Testis (tissue), 3 donors: ENCODE measurements around the gene XPC. TPM values are rescaled to one million over a fixed set of nuclear protein-coding genes. Genes with fewer than 3 reads are reported as not detected.
A peak's percentile ranks its signal among the peaks of the same experiment; 100 is the strongest.

Experiments
- DNase-seq: peaks from one replicate; pipeline ENCODE4 v3.0.0-alpha.2; 2019
- H3K27ac ChIP-seq, 2 donors: fragments of 200-600 bp; sonication (generic); one replicate each; pipeline ENCODE4 v1.5.1; 2019
- H3K27me3 ChIP-seq: fragments of 200-600 bp; sonication (generic); one replicate; pipeline ENCODE4 v1.5.1; 2019
- H3K36me3 ChIP-seq: fragments of 200-600 bp; sonication (generic); one replicate; pipeline ENCODE4 v1.5.1; 2017; ENCODE audit warnings: low read depth; ENCODE audit errors: missing control alignments
- H3K4me1 ChIP-seq: fragments of 200-600 bp; sonication (generic); one replicate; pipeline ENCODE4 v1.5.1; 2019
- H3K4me3 ChIP-seq, 2 donors: fragments of 200-600 bp; sonication (generic); one replicate each; pipeline ENCODE4 v1.5.1; 2017 to 2019
- H3K9me3 ChIP-seq: fragments of 200-600 bp; sonication (generic); one replicate; pipeline ENCODE4 v1.5.1; 2017
- POLR2A ChIP-seq: fragments of 450-650 bp; IDR thresholded peaks from one replicate; pipeline ENCODE4 v1.6.1; 2017; ENCODE audit warnings: antibody characterized with exemption, mild to moderate bottlenecking, moderate library complexity
- WGBS, 2 donors: methylation state at CpG; one replicate each; pipeline ENCODE4 v1.1.5; 2018; 5-methylcytosine and 5-hydroxymethylcytosine counted together
- intact Hi-C: fragments of 100-400 bp; cut with DNase I; formaldehyde crosslinking; loops from one replicate; pipeline ENCODE4 v1.15.1; 2023; ENCODE audit warnings: low total_unique reads
- polyA plus RNA-seq: library from polyadenylated mRNA; stranded (reverse); fragments of 350-450 nt; fragmentation: Illumina TruSeq; extraction: RNeasy Lipid Tissue Mini Kit (QIAGEN cat#74804); gene quantifications from one replicate; pipeline ENCODE4 v1.2.3, GENCODE V29; 2014; ENCODE audit warnings: low read depth, low replicate concordance; ENCODE audit not compliant: insufficient read depth
- total RNA-seq, 2 donors: library from RNA; depleted of rRNA; stranded (reverse); fragments of >200 nt; gene quantifications; one replicate each; pipeline ENCODE4 v1.2.3, GENCODE V29; 2016
- TF ChIP-seq, protein P1 (sequence below), 3 experiments: fragments of 450-650 bp in 2 of 3; fragments of 200-600 bp in 1 of 3; sonication (generic) in 1 of 3; IDR thresholded peaks; one replicate each; pipeline ENCODE4 v1.5.1; 2016 to 2019; ENCODE audit warnings: antibody characterized with exemption in 3 of 3, mild to moderate bottlenecking in 2 of 3, moderate library complexity in 1 of 3

XPC gene
- total and polyA plus RNA-seq, 3 donors from 2014 or later = 25.1 to 54.1 (median 48.7) TPM

DNA sequence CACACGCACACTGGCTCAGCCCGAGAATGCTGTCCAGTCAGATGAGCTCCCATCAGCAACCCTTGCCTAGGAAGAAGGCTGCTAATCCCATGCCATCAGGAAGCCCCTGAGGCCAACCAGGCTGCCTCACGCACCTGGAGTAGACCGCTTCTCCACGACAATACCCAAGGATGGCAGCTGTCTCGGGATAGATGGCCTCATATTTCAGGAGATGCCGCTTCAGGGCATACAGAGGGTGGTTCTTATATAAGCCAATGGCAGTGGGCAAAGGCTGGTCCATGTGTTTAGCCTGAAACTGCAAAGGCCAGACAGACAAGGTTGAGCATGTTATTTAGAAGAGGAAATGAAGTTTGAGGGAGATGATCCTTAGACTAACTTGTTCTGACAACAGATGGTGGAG, 22.2 kb downstream of the XPC start:
- WGBS, 2 donors = 94 to 100% methylated on average over 7 of the region's 7 CpGs
- no peaks in the 10 kb centered on the region for H3K4me1 ChIP-seq
- DNase-seq = no peak
- H3K9me3 ChIP-seq = no peaks in the 10 kb centered on the region
- H3K4me3 ChIP-seq = no peak overlapping the region
- intact Hi-C loops = no loop called here
- no peak overlapping the region for H3K27ac ChIP-seq
- no peaks in the 10 kb centered on the region for H3K36me3 ChIP-seq
- H3K27me3 ChIP-seq = no peaks in the 10 kb centered on the region
- TF ChIP-seq, protein P1, sequence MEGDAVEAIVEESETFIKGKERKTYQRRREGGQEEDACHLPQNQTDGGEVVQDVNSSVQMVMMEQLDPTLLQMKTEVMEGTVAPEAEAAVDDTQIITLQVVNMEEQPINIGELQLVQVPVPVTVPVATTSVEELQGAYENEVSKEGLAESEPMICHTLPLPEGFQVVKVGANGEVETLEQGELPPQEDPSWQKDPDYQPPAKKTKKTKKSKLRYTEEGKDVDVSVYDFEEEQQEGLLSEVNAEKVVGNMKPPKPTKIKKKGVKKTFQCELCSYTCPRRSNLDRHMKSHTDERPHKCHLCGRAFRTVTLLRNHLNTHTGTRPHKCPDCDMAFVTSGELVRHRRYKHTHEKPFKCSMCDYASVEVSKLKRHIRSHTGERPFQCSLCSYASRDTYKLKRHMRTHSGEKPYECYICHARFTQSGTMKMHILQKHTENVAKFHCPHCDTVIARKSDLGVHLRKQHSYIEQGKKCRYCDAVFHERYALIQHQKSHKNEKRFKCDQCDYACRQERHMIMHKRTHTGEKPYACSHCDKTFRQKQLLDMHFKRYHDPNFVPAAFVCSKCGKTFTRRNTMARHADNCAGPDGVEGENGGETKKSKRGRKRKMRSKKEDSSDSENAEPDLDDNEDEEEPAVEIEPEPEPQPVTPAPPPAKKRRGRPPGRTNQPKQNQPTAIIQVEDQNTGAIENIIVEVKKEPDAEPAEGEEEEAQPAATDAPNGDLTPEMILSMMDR (IDR thresholded peaks at IDR 0.05) = no peak
- TF ChIP-seq POLR2A = no peak

DNA sequence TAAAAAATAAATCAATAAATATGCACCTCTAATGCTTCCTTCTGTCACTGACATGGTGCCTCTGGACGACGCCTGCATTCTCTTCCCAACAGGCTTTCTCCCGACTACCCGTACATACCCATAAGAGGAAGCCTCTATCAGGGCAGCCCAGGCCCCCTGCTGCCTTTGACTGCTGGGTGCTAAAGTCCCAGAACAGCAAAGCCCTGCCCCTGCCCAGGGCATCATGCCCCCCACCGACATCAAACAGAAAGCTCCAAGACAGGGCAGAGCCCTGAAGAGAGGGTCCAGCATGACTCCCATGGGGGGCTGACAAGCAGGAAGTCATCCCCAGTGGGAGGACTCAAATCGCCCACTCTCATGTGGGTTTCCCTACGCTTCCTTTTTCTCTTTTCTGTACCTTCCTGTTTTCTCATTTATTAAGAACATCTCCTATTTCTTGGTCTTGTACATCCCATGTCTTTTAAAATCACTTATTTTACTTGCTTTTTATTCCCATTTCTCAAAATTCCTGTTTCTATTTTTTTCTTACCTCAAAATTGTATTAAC, 23.4 kb downstream of the XPC start:
- Histone ChIP-seq H3K4me3 (no peak overlapping the region), H3K4me1 (no peaks in the 10 kb centered on the region), H3K27me3 (no peaks in the 10 kb centered on the region), H3K9me3 (no peaks in the 10 kb centered on the region), H3K27ac (no peak overlapping the region), H3K36me3 (no peaks in the 10 kb centered on the region)
- intact Hi-C loops = no loop called here
- TF ChIP-seq, protein P1 (IDR thresholded peaks at IDR 0.05) = no peak
- WGBS, 2 donors = 85 to 95% methylated on average over 7 of the region's 7 CpGs
- DNase-seq = no peak

DNA sequence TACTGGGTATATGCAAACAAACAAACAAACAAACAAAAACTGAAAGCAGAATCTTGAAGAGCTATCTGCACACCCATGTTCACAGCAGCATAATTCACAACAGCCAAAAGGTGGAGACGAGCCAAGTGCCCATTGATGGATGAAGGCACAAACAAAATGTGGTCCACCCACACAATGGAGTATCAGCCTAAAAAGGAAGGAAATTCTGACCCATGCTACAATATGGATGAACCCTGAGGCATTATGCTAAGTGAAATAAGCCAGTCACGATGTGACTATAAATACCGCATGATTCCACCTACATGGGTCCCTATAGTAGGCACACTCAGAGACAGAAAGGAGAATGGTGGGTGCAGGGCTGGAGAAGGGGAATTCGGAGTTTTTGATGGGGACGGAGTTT, 24.1 kb downstream of the XPC start:
- TF ChIP-seq, protein P1 (IDR thresholded peaks at IDR 0.05) = no peak
- Histone ChIP-seq H3K36me3 (no peaks in the 10 kb centered on the region), H3K27ac (no peak overlapping the region), H3K9me3 (no peaks in the 10 kb centered on the region), H3K27me3 (no peaks in the 10 kb centered on the region), H3K4me3 (no peak overlapping the region), H3K4me1 (no peaks in the 10 kb centered on the region)
- WGBS, 2 donors = 90 to 91% methylated on average over 5 of the region's 5 CpGs
- intact Hi-C loops = no loop called here
- peak; percentile 11 for DNase-seq

DNA sequence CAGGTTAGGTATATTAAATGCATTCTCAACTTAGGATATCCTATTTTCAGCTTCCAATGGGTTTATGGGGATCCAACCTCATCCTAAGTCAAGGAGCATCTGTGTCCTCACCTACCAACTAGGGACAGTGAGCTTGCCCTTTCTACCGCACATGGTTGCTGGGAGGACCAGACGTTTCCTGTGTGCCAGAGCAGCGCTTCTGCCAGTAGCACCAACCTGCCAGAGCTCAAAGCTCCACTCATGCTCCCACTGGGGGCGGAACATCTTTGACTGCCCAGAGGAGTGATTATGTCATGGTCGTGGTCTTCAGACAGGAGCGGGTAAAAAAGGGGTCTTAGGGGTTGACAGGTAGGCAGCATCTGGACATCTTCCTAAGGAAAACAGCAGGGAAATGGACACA, 24.7 kb downstream of the XPC start:
- H3K4me1 ChIP-seq = no peaks in the 10 kb centered on the region
- no peaks in the 10 kb centered on the region for H3K9me3 ChIP-seq
- no peaks in the 10 kb centered on the region for H3K27me3 ChIP-seq
- no peak for TF ChIP-seq POLR2A
- TF ChIP-seq, protein P1 (IDR thresholded peaks at IDR 0.05) = no peak
- no peak for DNase-seq
- H3K27ac ChIP-seq = no peak overlapping the region
- H3K4me3 ChIP-seq = no peak overlapping the region
- intact Hi-C loops = no loop called here
- 92 to 96% methylated on average over 3 to 6 of the region's 6 CpGs for WGBS, 2 donors
- no peaks in the 10 kb centered on the region for H3K36me3 ChIP-seq

DNA sequence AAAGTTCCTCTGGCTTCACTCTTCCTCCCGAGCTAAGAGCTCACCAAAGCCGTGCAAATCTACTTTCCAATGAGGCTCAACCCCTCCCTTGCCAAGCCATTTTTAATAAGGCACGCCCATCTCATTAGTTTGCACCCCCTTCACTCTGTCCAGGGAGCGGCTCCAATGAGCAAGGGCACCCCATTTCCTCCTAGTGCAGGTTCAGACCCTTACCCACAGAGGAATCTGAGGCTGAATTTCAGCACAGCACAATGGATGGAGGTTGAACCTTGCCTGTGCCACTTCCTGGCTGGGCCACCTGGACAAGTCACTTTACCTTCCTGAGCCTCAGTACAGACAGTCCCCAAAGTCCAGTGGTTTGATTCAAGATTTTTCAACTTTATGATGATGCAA, 25.4 kb downstream of the XPC start:
- Histone ChIP-seq H3K9me3 (no peaks in the 10 kb centered on the region), H3K27me3 (no peaks in the 10 kb centered on the region), H3K4me3 (no peak overlapping the region), H3K4me1 (no peaks in the 10 kb centered on the region), H3K27ac (no peak overlapping the region), H3K36me3 (no peaks in the 10 kb centered on the region)
- no peak for DNase-seq
- TF ChIP-seq POLR2A = no peak
- TF ChIP-seq, protein P1 (IDR thresholded peaks at IDR 0.05) = no peak
- 84% methylated on average over 4 of the region's 4 CpGs for WGBS, 2 donors
- intact Hi-C loops = no loop called here
